Ascending aorta (tissue), 2 donors: ENCODE measurements around the gene ARFRP1. TPM values are rescaled to one million over a fixed set of nuclear protein-coding genes. Genes with fewer than 3 reads are reported as not detected.
"Not testable (repeated sequence)": the region's sequence is repeated elsewhere in the genome, so short reads cannot be mapped to it uniquely, and the experiment has no call there.

Experiments
- DNase-seq, 2 donors: peaks; one replicate each; pipeline ENCODE4 v3.0.0-alpha.2; 2019; ENCODE audit warnings: low spot score in 2 of 2
- H3K27ac ChIP-seq, 2 donors: fragments of 200-600 bp; sonication (generic); one replicate each; pipeline ENCODE4 v1.5.1; 2016 to 2017; ENCODE audit warnings: mild to moderate bottlenecking in 1 of 2
- H3K27me3 ChIP-seq: fragments of 200-600 bp; sonication (generic); one replicate; pipeline ENCODE4 v1.5.1; 2017
- H3K36me3 ChIP-seq, 2 donors: fragments of 200-600 bp; sonication (generic); one replicate each; pipeline ENCODE4 v1.5.1; 2016
- H3K4me1 ChIP-seq, 2 donors: fragments of 200-600 bp; sonication (generic); one replicate each; pipeline ENCODE4 v1.5.1; 2016 to 2017; ENCODE audit warnings: mild to moderate bottlenecking in 1 of 2
- H3K4me3 ChIP-seq, 2 donors: fragments of 200-600 bp; sonication (generic); one replicate each; pipeline ENCODE4 v1.5.1; 2016 to 2017; ENCODE audit warnings: mild to moderate bottlenecking in 1 of 2
- H3K9me3 ChIP-seq, 2 donors: fragments of 200-600 bp; sonication (generic); one replicate each; pipeline ENCODE4 v1.5.1; 2016
- intact Hi-C: fragments of 100-400 bp; cut with DNase I; formaldehyde crosslinking; loops from one replicate; pipeline ENCODE4 v1.15.1; 2023
- total RNA-seq: library from RNA; depleted of rRNA; stranded (reverse); fragments of >200 nt; gene quantifications from one replicate; pipeline ENCODE4 v1.1.0, GENCODE V29; 2016
- TF ChIP-seq, protein P1 (sequence below), 3 experiments: fragments of 200-600 bp in 2 of 3; fragments of 450-650 bp in 1 of 3; sonication (generic) in 2 of 3; IDR thresholded peaks; one replicate each; pipeline ENCODE4 v1.5.1; 2016 to 2019; ENCODE audit warnings: antibody characterized with exemption in 3 of 3, mild to moderate bottlenecking in 1 of 3, moderate library complexity in 1 of 3

The ARFRP1 gene
- total RNA-seq, 1 donor from 2014 or later, result 50.8 TPM

DNA sequence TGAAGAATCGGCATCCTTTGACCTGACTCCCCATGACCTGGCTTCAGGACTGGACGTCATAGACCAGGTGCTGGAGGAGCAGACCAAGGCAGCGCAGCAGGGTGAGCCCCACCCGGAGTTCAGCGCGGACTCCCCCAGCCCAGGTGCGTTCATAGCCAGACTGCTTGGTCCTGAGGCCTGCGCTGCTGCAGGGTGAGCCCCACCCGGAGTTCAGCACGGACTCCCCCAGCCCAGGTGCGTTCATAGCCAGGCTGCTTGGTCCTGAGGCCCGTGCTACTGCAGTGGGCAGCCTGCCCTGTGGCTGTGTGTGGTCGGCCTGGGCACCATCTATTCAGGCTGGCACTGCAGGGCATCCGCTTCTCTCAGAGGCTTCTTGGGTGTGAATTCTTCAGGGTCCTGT is 33.8 kb downstream of the ARFRP1 start:
- Histone ChIP-seq H3K27ac (no peak overlapping the region), H3K27me3 (no peaks in the 10 kb centered on the region), H3K9me3 (no peaks in the 10 kb centered on the region), H3K36me3 (peaks cover 55 to 56% of the 10 kb centered on the region in 2 donors), H3K4me1 (no peaks in the 10 kb centered on the region), H3K4me3 (no peak overlapping the region)
- no peak for DNase-seq
- intact Hi-C loops, result no loop called here
- TF ChIP-seq, protein P1, sequence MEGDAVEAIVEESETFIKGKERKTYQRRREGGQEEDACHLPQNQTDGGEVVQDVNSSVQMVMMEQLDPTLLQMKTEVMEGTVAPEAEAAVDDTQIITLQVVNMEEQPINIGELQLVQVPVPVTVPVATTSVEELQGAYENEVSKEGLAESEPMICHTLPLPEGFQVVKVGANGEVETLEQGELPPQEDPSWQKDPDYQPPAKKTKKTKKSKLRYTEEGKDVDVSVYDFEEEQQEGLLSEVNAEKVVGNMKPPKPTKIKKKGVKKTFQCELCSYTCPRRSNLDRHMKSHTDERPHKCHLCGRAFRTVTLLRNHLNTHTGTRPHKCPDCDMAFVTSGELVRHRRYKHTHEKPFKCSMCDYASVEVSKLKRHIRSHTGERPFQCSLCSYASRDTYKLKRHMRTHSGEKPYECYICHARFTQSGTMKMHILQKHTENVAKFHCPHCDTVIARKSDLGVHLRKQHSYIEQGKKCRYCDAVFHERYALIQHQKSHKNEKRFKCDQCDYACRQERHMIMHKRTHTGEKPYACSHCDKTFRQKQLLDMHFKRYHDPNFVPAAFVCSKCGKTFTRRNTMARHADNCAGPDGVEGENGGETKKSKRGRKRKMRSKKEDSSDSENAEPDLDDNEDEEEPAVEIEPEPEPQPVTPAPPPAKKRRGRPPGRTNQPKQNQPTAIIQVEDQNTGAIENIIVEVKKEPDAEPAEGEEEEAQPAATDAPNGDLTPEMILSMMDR (IDR thresholded peaks at IDR 0.05), result no peak

- intact Hi-C loops, result no loop called here
- no peaks in the 10 kb centered on the region for H3K9me3 ChIP-seq
- H3K27ac ChIP-seq, result no peak overlapping the region
- peaks cover 56 to 66% of the 10 kb centered on the region in 2 donors for H3K36me3 ChIP-seq
- H3K4me1 ChIP-seq, result no peaks in the 10 kb centered on the region
- no peaks in the 10 kb centered on the region for H3K27me3 ChIP-seq
- DNase-seq, result no peak
- TF ChIP-seq, protein P1 (IDR thresholded peaks at IDR 0.05), result no peak
- no peak overlapping the region for H3K4me3 ChIP-seq
Observed at GRCh38 chr20:63672666-63673065, 35.1 kb downstream of the ARFRP1 start.

DNA sequence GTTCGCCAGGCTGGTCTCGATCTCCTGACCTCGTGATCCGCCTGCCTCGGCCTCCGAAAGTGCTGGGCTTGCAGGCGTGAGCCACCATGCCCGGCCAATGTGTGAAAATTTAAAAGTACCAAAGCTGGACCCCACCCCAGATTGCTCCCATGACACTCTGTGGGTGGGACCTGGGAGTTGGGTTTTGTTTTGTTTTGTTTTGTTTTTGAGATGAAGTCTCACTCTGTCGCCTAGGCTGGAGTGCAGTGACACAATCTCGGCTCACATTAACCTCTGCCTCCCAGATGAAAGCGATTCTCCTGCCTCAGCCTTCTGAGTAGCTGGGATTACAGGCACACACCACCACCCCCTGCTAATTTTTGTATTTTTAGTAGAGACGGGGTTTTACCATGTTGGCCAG is 36.1 kb downstream of the ARFRP1 start:
- H3K27me3 ChIP-seq, DNase-seq, H3K4me1 ChIP-seq, H3K9me3 ChIP-seq, H3K27ac ChIP-seq, intact Hi-C loops, H3K4me3 ChIP-seq: not testable (repeated sequence)
- peaks cover 59 to 71% of the 10 kb centered on the region in 2 donors for H3K36me3 ChIP-seq

GRCh38 chr20:63668351-63668750 is 39.4 kb downstream of the ARFRP1 start:
- Histone ChIP-seq H3K4me1 (no peaks in the 10 kb centered on the region), H3K4me3 (no peak overlapping the region), H3K27me3 (no peaks in the 10 kb centered on the region), H3K9me3 (no peaks in the 10 kb centered on the region), H3K36me3 (peaks cover 51 to 53% of the 10 kb centered on the region in 2 donors), H3K27ac (no peak overlapping the region)
- no peak for DNase-seq
- intact Hi-C loops, result no loop called here
- TF ChIP-seq, protein P1 (IDR thresholded peaks at IDR 0.05), result no peak

DNA sequence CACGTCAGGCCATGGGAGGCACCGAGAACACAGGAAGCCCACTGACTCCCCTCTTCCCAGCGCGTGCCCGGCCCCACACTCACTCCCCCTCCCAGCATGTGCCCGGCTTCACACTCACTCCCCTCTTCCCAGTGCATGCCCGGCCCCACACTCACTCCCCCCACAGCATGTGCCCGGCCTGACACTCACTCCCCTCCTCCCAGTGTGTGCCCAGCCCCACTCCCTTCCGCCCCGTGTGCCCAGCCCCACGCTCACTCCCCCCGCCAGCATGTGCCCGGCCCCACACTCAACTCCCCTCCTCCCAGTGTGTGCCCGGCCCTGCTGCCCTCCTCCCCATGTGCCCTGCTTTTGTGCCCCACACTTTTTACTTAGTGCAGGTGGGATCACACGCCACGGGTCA is 39.9 kb downstream of the ARFRP1 start:
- no peak overlapping the region for H3K27ac ChIP-seq
- peaks cover 52 to 53% of the 10 kb centered on the region in 2 donors for H3K36me3 ChIP-seq
- TF ChIP-seq, protein P1 (IDR thresholded peaks at IDR 0.05), result no peak
- H3K27me3 ChIP-seq, result no peaks in the 10 kb centered on the region
- no peak for DNase-seq
- no peaks in the 10 kb centered on the region for H3K4me1 ChIP-seq
- H3K9me3 ChIP-seq, result no peaks in the 10 kb centered on the region
- no peak overlapping the region for H3K4me3 ChIP-seq
- intact Hi-C loops, result no loop called here

DNA sequence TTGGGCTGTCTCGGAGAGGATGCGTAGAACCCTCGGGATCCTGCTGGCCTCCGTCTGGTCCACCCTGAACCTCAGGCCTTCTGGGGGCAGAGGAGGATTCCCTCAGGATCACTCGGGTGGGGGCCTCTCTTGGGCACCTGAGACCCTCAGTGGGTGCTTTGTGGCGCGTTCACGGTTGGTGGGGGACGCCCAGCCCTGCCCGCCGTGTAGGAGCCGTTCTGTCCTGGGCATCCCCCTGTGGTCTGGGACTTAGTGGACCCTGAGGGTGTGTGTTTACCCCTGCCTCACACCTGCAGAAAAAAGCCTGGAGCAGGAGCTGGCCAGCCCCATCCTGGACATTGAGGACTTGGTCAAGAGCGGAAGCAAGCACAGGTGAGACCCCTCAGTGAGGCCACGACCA is 42.1 kb downstream of the ARFRP1 start:
- DNase-seq, result no peak
- TF ChIP-seq, protein P1 (IDR thresholded peaks at IDR 0.05), result no peak
- no peak overlapping the region for H3K27ac ChIP-seq
- H3K36me3 ChIP-seq, result peaks cover 47 to 65% of the 10 kb centered on the region in 2 donors
- H3K27me3 ChIP-seq, result no peaks in the 10 kb centered on the region
- H3K4me1 ChIP-seq, result no peaks in the 10 kb centered on the region
- H3K4me3 ChIP-seq, result no peak overlapping the region
- no peaks in the 10 kb centered on the region for H3K9me3 ChIP-seq
- intact Hi-C loops, result no loop called here
